Stimulated activated CD4-positive, alpha-beta T cell treated with anti-CD3 and anti-CD28 coated beads, Interleukin-4, amount 100 ng/mL, for 48 hours (primary cell): ENCODE measurements around the gene FSTL4.
A peak's percentile ranks its signal among the peaks of the same experiment; 100 is the strongest.
"Not testable (repeated sequence)": the region's sequence is repeated elsewhere in the genome, so short reads cannot be mapped to it uniquely, and the experiment has no call there.

Source experiments
- DNase-seq, 2 donors: peaks; one replicate each; pipeline ENCODE4 v3.0.0-alpha.2; 2020; ENCODE audit warnings: low read depth in 2 of 2

Gene FSTL4

DNA sequence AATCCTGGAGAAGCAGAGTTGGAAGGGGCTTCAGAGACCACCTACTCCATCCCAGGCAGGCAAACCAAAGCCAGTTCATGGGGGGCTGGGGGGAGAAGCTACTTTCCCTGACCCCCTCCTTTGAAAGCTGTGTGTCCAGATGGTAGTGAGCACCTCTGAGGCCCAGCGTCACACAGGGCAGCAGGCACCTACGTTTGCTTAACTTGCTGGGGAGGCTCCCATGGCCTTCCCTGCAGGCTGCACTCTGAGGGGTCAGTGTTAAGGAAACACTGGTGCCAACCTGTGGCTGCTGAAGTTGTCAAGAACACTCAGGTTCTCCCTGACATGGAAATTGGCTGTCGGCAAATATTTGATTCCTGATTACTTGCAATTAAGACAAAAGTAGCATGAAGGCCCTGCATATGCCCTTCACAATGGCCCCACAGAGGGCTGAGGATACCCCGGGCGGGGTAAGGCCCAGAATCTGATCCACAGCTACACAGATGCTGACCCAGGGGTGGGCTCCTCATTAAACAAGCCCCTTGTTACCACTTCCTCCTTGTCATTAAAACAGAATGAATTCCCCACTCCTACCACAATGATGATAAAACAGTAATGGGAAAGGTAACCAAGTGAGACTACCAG, 208.5 kb downstream of the FSTL4 start:
- no peak for DNase-seq

DNA sequence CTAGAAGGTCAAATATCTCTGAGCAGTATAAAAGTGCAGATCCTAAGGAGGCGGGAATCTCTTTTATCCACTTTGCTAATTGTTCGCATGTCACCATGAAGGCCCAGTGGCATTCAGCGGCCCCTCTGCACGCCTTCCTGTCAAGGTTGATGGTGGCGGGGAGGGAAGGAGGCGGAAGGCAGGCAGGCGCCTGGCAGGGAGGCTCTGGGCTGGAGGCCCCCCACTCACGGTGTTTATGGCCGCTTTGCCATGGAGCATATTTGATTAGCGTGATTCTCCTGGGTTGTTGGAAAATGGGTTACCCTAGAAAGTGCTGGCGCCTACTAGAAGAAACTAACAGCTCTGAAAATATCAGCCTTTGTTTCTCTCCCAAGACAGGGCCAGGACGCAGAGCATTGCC, 209.6 kb downstream of the FSTL4 start:
- no peak for DNase-seq

DNA sequence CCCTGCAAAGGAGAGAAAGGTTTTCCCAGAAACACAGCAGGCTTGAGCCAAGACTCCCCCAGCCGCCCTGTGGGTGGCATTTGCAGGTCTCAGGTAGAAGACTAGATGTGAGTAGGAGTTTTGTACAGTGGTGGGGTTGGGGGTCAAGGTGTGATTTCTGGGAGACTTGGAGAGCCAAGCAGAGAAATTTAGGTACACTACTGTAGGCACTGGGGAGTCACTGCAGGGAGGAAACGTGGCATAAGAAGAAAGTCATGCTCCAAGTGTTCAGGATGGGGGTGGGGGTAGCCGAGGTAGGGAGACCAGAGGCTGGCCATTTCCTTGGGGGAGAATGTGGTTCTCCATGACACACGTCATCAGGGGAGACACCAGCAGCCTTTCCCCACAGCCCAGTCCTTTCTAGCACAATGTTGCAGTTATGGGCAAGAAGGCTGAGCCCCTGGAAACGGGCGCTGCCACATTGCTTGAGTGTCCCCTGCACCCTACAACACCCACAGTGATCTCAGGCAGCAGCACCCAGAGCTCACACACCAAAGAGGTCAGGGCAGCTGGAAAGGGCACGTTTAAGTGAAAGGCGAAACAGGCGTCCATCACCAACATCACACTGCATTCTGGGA, 210.5 kb downstream of the FSTL4 start:
- no peak for DNase-seq

DNA sequence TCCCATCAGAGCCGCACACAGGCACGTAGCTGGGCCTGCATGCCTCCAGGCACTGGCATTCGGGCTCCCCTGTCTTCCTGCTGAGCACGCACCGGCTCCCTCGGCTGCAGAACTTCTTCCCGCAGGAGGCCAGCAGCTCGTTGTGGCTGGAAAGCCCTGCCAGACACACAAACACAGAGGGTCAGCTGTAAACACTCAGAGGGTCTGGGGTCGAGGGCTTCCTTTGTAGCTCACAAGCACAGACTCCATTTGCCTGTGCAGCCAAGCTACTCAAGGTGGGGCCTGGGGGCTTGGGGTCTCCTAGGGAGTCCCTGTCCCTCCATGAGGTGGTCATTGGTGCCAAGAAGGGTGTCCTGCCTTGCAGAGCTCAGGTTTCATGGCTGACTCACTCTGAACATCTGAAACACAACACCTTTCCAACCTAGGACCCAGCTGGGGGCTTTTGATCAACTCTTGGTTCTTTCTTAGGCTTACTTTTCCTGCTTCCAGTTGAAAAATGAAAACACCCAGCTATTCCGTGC, 211.4 kb downstream of the FSTL4 start:
- DNase-seq = no peak

DNA sequence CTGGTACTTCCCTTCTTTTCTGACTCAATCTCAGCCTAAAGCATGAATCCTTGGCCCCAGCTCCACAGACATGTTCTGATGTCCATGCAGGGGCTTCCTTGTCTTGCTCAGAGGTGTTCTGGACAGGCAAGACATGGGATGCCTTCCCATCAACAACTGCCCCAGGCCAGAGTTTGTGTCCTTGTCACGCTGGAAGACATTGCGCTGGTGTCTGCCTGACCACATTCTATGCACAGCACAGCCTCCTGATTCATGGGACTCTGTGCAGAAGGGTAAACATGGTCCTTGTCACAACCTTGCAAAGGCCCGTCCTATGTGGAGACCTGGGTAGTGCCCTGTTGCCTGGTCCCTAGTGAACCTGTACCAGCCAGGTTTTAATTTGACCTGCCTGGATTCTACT, 212.2 kb downstream of the FSTL4 start:
- DNase-seq = no peak

DNA sequence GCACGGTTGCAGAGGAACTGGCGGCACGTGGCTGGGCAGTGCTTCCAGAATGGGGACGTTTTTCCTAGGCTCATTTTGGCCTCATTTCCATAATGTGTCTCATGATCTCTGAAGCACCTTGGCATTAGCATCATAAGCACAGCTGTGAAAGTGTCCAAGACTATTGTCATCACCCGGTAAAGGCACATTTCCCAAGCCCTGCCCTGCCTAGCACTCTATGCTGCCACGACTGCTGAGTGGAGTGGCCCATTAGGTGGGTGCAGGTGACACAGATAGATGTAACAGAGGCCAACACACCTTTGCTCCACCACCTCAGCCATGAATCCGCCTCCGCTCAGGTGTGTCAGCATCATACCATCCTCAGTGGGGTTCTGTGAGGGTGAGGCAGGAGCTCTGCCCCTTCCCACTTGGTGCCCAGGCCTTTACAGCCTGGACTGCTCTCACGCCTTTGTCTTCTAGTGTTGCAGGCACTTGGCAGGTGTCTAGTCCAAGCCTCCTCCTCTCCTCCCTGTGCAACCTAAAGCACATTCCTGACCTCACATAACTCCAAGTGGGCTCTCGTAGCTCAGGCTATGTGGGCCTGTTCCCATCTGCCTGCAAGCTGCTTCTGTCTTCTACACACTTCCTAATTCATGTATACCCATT, 213.0 kb downstream of the FSTL4 start:
- DNase-seq = no peak

DNA sequence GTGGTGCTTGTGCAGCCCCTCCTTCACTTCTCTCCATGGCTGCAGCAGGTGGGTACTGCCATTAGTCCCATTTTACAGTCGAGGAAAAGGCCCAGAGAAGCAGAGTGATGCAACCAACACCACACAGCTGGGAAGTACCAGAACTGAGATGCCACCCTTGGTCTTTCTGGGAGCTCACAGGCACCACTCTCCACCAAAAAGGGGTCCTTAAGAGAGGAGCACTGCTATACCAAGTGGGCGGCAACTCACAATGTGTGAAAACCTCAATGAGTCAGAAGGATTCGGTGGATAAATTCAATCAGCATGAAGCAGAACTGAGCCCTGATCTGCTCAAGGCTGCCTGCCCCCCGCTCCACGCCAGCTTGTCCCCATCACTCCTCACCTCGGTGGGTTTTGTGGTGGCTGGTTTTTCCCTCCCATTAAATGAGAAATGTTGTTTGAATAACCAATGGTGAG, 213.7 kb downstream of the FSTL4 start:
- DNase-seq = peak; percentile 27 to 51

DNA sequence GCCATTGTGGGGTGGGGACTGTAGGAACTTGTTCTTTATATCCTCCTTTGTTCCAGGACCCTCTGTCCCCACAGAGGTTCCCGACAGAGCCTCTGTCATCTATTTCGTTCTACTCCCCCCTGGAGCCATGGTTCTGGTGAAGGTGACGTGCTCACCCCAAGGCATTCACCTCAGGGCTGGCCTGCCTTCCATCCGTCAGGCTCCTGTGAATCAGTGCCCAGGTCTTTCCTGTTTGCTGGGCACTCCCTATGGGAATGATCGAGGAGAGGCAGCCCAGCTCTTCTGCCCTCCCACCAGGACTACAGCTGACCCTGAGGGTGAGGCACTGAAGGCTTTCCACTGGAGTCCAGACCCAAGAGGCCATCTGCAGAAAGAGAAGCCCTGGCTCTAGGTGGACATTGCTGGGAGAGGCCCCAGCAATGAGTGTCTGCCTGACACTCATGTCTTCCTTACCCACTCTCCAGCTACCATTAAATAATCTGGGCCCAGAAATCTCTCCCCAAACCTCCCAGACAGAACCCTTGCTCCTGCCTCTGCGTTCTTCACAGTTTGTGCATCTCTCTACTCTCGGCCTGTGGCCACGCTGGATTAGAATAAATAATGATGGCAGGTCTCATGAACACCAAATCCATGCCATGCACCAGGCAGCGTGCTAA, 214.2 kb downstream of the FSTL4 start:
- DNase-seq = no peak

DNA sequence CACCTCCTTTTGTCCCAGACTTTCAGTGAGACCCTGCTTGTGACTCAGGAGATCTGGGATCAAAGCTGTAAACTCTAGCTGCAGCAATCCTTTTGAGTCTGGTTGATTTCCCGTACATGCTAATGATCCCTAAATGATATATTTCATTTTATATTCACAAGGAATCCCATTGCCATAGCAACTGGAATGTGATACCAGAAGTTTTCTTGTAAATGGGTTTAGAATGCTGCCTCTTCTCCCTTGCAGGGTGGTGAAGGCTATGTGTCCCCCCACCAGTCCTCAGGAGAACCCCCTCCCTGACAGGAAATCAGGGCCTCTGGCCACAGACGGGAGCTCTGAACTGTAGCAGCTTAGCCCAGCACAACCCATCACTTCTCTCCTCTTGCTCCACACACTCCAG, 215.0 kb downstream of the FSTL4 start:
- DNase-seq = no peak

DNA sequence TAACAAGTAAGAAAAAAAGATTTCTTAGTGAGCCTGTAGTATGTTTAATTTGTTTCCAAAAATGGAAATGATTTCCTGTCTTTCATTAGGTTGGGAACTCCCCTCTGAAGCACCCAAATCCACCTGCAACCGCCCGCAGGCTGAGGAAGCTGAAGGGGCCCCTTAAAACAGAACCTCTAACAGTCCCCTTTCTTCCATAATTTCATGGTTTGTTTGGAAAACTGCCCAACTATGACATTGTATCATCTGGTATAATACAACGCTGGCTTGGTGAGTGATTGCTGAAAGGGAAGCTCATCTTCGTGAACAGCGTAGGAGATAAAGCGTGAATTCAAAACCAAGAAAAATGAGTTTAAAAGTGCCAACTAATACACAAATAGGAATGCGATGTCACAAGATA, 215.5 kb downstream of the FSTL4 start:
- DNase-seq = no peak

DNA sequence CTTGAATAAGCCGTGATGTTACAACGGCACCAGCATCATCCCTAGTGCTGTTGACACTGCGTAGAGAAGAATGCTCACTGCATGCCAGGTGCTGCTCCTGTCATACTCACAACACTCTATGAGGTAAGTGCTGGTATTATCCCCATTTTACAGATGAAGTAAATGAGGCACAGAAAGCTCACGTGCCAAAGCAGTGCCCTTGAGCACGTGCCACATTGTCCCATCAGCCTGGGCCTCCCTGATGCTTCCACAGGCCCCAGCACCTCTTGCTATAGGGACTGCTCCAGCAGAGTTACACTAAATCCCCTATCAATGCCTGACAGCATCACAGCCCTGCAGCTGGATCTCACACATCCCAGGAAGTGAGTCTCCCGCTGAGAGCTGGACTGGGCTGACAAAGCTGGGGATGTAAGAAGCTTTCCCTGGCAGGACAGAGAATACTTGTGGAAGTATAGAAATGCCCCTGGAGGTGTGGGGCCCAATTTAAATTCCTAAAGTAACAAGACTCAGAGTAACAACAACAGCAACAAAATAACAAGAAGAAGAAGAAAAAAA, 216.1 kb downstream of the FSTL4 start:
- no peak for DNase-seq

DNA sequence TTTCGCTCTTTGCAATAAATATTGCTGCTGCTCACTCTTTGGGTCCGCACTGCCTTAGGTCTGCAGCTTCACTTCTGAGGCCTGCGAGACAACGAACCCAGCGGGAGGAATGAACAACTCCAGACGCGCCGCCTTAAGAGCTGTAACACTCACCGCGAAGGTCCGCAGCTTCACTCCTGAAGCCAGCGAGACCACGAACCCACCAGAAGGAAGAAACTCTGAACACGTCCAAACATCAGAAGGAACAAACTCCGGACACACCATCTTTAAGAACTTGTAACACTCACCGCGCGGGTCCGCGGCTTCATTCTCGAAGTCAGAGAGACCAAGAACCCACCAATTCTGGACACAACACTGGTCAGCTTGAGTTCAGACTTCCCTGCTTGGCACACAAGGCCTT, 217.1 kb downstream of the FSTL4 start:
- DNase-seq = not testable (repeated sequence)

DNA sequence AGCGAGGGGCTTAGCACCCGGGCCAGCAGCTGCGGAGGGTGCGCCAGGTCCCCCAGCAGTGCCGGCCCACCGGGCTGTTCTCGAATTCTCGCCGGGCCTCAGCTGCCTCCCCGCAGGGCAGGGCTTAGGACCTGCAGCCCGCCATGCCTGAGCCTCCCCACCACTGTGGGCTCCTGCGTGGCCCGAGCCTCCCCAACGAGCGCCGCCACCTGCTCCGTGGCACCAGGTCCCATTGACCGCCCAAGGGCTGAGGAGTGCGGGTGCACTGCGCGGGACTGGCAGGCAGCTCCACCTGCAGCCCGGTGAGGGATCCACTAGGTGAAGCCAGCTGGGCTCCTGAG, 217.9 kb downstream of the FSTL4 start:
- DNase-seq = not testable (repeated sequence)

DNA sequence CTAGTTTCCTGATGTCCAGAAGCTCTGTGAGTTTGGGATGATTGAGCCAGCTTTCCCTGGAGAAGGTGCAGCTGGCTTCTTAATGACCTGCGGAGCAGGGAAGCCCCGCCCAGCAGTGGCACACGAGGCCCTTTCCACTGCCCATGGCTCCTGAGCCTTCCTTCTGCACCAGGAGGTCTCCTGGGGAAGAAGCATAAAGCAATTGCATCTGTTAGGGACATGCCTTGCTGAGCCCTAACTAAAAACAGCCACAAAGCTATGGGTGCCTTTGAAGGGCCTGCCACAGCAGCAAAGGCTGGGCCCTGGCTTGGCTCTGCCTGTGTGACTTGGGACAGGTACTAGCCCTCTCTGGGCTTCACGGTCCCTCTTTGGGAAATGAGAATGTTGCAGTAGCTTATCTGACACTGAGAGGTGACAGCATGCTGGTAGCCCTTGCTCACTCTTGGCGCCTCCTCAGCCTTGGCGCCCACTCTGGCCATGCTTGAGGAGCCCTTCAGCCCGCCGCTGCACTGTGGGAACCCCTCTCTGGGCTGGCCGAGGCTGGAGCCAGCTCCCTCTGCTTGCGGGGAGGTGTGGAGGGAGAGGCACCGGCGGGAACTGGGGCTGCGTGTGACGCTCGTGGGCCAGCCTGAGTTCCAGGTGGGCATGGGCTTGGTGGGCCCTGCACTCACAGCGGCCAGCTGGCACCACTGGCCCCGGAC, 218.4 kb downstream of the FSTL4 start:
- DNase-seq = no peak

DNA sequence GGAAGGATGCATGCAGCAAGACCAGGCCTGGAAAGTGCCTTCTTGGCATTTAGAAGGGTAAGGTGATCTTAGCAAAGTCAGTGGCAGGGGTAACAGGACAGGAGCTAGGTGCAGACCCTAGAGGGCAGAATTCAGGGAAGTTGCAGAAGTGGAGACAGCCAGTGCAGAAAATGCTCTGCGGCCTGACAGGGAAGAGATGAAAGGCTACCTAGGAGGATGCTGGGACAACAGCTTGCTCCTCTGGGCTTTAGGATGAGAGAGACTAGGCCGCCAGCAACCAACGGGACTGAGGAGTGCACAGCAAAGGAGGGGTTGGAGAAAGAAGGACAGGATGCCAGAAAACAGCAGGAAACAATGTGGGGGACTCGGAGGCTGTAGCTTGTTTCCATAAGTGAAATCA, 219.9 kb downstream of the FSTL4 start:
- no peak for DNase-seq

DNA sequence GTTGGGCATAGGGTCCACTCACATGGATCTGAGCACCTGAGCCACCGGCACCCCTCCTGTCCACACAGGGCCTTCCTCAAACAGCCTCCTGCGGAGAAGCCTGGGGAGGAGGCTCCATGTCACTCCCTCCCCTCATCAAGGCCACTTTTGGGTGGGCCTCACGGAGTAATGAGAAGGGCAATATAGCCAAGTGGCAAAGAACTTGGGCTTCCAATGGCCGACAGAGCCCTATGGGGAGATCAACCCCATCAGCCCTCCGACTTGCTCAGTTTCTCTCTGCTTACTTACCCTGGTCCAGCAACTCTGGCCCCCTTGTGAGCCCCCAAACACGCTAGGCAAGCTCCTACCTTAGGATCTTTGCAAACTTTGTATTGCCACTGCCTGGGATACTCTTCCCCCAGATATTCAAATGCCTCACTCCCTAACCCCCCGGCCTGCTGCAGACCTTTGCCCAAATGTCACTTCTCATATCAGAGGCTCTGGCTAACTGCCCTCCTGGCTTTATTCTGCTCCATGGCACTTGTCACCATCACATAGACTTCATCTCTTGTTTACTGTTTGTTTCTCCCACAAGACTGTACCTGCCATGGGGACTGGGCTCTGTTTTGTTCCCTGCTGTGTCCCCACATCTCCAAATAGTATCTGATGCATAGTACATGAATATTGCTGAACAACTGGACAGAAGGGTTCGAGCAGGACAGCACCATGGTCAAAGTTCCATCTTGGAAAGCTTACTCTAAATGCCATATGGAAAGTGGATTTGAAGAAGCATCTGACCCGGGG, 220.8 kb downstream of the FSTL4 start:
- DNase-seq = no peak

DNA sequence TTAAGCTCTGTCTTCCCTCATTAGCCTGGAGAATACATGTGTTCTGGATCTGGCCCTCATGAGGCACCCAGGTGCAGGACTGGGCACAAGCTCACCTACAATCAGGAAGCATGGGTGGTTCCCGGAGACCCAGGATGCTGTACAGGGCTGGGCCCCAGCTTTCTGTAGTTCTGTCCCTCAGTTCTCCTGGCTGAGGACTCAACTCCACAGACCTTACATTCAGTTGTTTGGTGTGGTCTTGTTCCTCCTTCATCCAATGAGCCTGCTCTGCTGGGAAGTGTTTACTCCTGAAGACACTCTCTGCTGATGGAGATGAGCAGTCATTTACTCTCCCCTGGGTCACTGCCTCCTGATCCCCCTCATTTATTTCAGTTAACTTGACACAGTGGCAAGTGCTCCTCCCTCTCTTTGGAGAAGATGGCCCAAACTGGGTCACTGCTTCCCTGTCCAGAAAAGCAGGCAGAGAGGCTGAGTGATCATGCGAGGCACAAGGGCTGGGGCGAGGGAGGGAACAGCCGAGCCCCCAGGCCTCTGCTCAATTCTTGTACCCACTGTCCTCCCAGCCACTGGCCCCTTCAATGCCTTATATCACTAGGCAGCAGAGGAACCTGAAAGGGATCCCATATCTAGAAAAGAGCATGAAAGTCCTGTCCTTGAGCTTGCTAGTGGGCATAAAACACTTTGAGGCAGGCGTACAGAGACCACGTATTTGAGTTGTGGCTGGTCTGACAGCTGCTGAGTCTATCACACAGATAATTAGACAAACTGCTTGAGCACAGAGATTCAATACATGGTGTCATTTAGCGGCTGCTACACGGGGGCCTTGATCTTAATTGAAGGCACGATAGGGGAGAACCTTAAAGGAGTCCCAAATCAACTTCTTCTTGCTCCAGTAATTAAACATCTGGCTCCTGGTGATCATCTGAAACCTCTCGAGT, 221.7 kb downstream of the FSTL4 start:
- no peak for DNase-seq

DNA sequence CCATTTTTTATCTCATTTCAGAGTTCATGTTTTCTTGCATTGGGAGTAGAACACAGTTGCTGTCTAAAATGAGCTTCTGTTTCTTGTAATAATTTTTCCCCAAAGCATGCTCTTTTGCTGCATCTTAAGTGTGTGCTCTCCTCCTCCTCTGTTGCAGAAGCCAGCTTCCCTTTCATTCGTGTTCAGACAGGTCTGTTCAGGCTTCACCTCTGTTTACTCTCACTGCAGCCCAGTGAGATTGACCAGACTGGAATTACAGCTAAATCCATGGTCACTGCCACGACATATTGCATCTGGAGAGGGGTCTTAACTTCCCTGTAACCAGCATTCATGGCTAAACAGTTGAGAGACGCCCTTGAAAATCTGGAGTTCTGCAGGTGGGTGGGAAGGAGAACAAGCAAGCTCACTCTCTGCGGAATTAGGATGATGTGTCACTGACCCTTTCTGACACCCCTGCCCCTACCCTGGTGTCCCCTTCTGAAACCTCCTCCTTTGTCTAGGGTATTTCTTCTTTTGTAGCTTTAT, 223.2 kb downstream of the FSTL4 start:
- DNase-seq = no peak

DNA sequence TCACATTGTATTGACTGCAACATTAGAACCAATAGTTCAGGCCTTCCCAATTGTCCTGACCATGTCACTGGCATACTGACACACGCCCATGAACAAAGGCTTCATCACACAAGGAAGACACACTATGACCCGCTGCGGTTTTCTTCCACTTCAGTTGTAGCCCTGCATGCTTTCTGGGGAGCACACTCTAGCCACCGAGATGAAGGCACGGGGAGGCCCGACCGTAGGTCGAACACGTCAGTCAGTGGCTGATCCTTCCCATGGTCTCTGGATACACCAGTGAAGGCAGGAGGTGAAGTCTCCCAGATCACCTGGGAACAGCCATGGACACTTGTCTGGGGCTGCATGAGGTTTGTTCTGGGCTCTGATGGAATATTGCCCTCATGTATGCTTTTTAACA, 224.7 kb downstream of the FSTL4 start:
- no peak for DNase-seq

DNA sequence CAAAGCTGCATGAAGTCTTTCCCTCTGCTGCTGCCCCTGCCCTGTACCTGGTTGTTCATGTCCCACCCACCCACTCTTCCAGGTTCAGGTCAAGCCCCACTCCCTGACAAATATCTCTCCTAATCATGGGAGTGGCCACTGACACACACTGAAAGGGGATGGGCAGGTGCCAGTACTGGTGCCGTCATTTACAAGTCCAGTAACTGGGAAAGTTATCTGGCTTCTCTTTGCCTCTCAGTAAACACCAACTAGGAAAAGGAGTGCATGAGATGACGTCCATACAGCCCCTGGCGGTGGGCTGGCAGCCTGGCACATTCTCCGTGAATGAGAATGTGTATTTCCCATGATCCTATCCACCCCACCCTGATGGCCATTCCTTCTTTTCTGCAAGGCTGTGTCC, 225.2 kb downstream of the FSTL4 start:
- DNase-seq = no peak
